Measurements from ENCODE around the gene CFAP74. TPM values are rescaled to one million over a fixed set of nuclear protein-coding genes. Genes with fewer than 3 reads are reported as not detected.

The CFAP74 gene
- total RNA-seq, 4 donors from 2014 or later: 0.13 TPM; not detected in 3

DNA sequence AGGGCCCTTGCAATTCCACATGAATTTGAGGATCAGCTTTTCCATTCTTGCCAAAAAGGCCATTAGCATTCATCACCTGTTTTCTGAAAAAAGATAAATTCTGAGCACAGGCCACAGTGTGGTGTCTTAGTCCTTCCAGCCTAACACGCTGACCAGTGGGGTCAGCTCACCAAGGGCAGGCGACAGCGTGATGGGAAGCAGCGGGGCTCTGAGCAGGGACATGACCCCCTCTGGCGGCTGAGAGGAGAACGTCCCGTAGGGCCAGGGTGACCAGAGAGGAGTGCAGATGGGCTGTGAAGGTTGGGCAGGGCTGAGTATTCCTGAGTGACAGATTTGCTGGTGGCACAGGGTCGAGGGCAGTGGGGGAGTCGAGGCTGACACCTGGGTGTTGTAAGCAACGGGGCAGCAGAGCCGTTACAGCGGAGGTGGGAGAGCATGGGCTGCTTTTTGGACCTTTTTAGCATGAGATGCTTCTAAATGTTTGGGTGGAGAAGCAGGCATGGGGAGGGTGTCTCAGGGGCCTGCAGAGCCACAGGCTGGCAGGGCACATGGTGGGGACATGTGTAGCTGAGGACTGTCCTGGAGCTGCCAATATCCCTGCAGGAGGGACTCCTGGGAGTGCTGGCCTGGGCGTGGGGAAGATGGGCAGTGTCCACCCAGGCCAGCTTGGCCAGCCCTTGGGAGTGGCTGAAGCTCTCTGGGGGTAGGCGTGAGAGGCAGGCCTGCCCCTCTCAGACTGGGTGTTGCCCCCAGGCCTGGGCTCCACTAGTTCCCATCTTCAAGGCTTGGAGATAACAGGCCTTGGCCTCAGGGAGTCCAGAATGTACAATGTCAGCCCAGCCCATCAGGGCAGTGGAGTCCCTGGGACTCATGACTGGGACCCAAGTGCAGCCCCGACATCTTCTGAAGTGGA, 97.1 kb downstream of the CFAP74 start:
- no peak for TF ChIP-seq POLR2A (IDR thresholded peaks at IDR 0.05)
- TF ChIP-seq, protein P1, sequence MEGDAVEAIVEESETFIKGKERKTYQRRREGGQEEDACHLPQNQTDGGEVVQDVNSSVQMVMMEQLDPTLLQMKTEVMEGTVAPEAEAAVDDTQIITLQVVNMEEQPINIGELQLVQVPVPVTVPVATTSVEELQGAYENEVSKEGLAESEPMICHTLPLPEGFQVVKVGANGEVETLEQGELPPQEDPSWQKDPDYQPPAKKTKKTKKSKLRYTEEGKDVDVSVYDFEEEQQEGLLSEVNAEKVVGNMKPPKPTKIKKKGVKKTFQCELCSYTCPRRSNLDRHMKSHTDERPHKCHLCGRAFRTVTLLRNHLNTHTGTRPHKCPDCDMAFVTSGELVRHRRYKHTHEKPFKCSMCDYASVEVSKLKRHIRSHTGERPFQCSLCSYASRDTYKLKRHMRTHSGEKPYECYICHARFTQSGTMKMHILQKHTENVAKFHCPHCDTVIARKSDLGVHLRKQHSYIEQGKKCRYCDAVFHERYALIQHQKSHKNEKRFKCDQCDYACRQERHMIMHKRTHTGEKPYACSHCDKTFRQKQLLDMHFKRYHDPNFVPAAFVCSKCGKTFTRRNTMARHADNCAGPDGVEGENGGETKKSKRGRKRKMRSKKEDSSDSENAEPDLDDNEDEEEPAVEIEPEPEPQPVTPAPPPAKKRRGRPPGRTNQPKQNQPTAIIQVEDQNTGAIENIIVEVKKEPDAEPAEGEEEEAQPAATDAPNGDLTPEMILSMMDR (IDR thresholded peaks at IDR 0.05): peak; percentile 71 to 98 (median 92)
- no peak overlapping the region for H3K4me3 ChIP-seq (replicated peaks in 1 of 3)
- H3K4me1 ChIP-seq: peaks cover 12 to 19% of the 10 kb centered on the region in 2 donors
- peak; percentile 86 to 87 for DNase-seq
- no peaks in the 10 kb centered on the region for H3K9me3 ChIP-seq
- WGBS, 2 donors: 17 to 22% methylated on average over 9 to 14 of the region's 15 CpGs
- no peaks in the 10 kb centered on the region for H3K27me3 ChIP-seq
- intact Hi-C loops (cut with DNase I): loop anchor here (5.0 kb wide), 1 partner anchor 149 kb away; no protein-coding TSS in a partner anchor
- H3K27ac ChIP-seq: peak overlapping the region in 1 of 3 donors; percentile 5
- no peaks in the 10 kb centered on the region for H3K36me3 ChIP-seq

DNA sequence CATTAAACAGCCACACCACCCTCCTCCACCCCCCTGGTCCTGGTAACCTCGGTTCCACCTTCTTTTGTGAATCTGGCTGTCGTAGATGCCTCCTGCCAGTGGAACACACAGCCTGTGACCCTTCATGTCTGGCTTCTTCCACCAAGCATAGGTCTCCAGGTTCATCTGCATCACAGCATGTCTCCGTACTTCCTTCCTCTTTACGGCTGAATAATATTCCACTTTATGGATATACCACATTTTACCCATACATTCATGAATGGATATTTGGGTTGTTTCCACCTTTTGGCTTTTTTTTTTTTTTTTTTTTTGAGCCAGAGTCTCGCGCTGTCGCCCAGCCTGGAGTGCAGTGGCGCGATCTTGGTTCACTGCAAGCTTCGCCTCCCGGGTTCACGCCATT, 100.4 kb downstream of the CFAP74 start:
- DNase-seq: no peak
- 94 to 98% methylated on average over 12 of the region's 12 CpGs for WGBS, 2 donors
- Histone ChIP-seq H3K36me3 (no peaks in the 10 kb centered on the region), H3K4me3 (replicated peaks in 1 of 3) (no peak overlapping the region), H3K9me3 (no peaks in the 10 kb centered on the region), H3K27ac (no peak overlapping the region), H3K4me1 (peaks cover 4 to 10% of the 10 kb centered on the region in 2 donors), H3K27me3 (no peaks in the 10 kb centered on the region)
- no peak for TF ChIP-seq POLR2A (IDR thresholded peaks at IDR 0.05)
- TF ChIP-seq, protein P1 (IDR thresholded peaks at IDR 0.05): no peak
- intact Hi-C loops (cut with DNase I): no loop called here

DNA sequence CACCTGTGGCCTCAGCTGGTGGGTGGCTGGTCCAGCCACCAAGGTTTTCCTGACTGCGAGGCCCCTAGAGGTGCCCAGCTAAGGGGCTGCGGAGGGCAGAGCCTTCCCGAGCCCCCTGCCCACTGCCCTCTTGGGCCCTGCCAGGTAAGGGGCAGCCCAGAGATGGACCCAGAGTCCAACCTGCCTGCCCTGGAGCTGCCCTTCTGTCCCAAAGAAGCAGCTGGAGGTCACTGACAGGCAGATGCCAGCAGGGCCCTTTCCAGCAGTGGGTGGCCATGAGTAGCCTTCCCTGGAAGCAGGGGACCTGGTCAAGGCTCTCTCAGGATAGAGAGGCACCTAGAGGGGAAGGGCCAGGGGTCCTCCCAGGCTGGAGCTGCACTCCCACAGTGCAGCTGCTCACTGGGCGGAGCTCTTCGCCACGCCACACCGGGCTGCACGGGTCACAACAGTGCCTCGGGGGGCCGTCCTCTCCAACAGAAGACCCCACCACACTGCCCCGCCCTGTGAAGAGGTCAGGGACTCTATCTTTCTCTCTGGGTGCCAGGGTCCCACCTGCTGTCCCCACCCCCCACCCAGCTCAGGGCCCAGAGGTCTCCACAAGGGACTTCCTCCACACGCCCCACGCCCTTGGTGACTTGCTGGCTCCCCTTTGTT, 101.8 kb downstream of the CFAP74 start:
- Histone ChIP-seq H3K9me3 (no peaks in the 10 kb centered on the region), H3K4me1 (no peaks in the 10 kb centered on the region), H3K36me3 (no peaks in the 10 kb centered on the region), H3K4me3 (replicated peaks in 1 of 3) (no peak overlapping the region), H3K27me3 (no peaks in the 10 kb centered on the region), H3K27ac (no peak overlapping the region)
- no peak for DNase-seq
- intact Hi-C loops (cut with DNase I): no loop called here
- WGBS, 2 donors: 78 to 92% methylated on average over 10 to 12 of the region's 13 CpGs
- TF ChIP-seq, protein P1 (IDR thresholded peaks at IDR 0.05): no peak
- TF ChIP-seq POLR2A (IDR thresholded peaks at IDR 0.05): no peak

DNA sequence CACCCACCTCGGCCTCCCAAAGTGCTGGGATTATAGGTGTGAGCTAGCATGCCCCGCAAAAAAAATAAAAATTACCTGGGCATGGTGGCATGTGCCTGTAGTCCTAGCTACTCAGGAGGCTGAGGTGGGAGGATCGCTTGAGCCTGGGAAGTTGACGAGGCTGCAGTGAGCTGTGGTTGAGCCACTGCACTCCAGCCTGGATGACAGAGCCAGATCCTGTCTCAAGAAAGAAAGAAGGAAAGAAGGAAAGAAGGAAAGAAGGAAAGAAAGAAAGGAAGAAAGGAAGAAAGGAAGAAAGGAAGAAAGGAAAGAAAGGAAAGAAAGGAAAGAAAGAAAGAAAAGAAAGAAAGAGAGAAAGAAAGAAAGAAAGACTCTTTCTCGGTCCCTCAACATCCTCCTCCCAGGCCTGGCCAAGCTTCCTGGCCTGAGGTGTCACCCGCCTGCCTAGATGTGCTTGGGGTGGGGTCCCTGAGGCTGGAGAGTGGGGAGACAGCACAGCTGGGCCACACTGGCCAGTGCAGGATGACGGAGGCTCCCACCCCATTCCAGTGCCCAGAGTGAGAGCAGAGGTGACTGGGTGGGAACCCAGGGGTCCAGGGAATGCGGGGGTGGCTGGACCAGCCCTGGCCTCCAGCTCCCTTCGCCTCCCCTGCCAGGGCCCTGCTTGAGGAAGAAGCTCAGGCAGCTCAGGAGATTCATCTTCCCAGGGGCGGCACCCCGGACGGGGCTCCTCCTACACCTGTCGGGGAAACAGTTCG, 102.5 kb downstream of the CFAP74 start:
- intact Hi-C loops (cut with DNase I): no loop called here
- 79 to 89% methylated on average over 7 of the region's 14 CpGs for WGBS, 2 donors
- Histone ChIP-seq H3K4me3 (replicated peaks in 1 of 3) (no peak overlapping the region), H3K36me3 (no peaks in the 10 kb centered on the region), H3K4me1 (no peaks in the 10 kb centered on the region), H3K27ac (no peak overlapping the region), H3K9me3 (no peaks in the 10 kb centered on the region), H3K27me3 (no peaks in the 10 kb centered on the region)
- TF ChIP-seq, protein P1 (IDR thresholded peaks at IDR 0.05): no peak
- no peak for TF ChIP-seq POLR2A (IDR thresholded peaks at IDR 0.05)
- no peak for DNase-seq

Data from thyroid gland (tissue), 4 donors.